ENCODE results near the gene USP14.
"Not testable (repeated sequence)": the region's sequence is repeated elsewhere in the genome, so short reads cannot be mapped to it uniquely, and the experiment has no call there.

Gene USP14

GRCh38 chr18:158128-159036, at the start of gene USP14:
USP14 (plus strand) TSS chr18:158557; CDS start chr18:158699, 142 bp downstream.
- peak; percentile 87 to 92 for DNase-seq

GRCh38 chr18:108665-109063, 49.7 kb upstream of the USP14 start:
- not testable (repeated sequence) for DNase-seq

- DNase-seq, result peak; percentile 2 to 15
Measured at GRCh38 chr18:109130-109921, 49.0 kb upstream of the USP14 start.

GRCh38 chr18:109922-110261, 48.5 kb upstream of the USP14 start:
- DNase-seq, result not testable (repeated sequence)

- not testable (repeated sequence) for DNase-seq
Measured at GRCh38 chr18:110351-111201, 47.8 kb upstream of the USP14 start.

GRCh38 chr18:111306-112014, 46.9 kb upstream of the USP14 start:
- peak in 1 of 2 donors; percentile 22 for DNase-seq

GRCh38 chr18:112015-112733, 46.2 kb upstream of the USP14 start:
- not testable (repeated sequence) for DNase-seq

GRCh38 chr18:120539-121260, 37.7 kb upstream of the USP14 start:
- not testable (repeated sequence) for DNase-seq

- DNase-seq, result no peak
Measured at GRCh38 chr18:135045-135444, 23.3 kb upstream of the USP14 start.

- DNase-seq, result no peak
Measured at GRCh38 chr18:136433-136832, 21.9 kb upstream of the USP14 start.

GRCh38 chr18:137327-137726, 21.0 kb upstream of the USP14 start:
- DNase-seq, result no peak

GRCh38 chr18:140670-141266, 17.6 kb upstream of the USP14 start:
- DNase-seq, result no peak

- not testable (repeated sequence) for DNase-seq
Measured at GRCh38 chr18:142624-143296, 15.6 kb upstream of the USP14 start.

GRCh38 chr18:148841-149240, 9.5 kb upstream of the USP14 start:
- DNase-seq, result no peak

- DNase-seq, result no peak
Measured at GRCh38 chr18:154151-154550, 4.2 kb upstream of the USP14 start.

- DNase-seq, result no peak
Measured at GRCh38 chr18:155688-156087, 2.7 kb upstream of the USP14 start.

GRCh38 chr18:156514-157230, 1.7 kb upstream of the USP14 start:
- no peak for DNase-seq

GRCh38 chr18:159037-159652, 788 bp downstream of the USP14 start:
- peak; percentile 15 to 18 for DNase-seq

- DNase-seq, result no peak
Measured at GRCh38 chr18:159933-160332, 1.6 kb downstream of the USP14 start.
